Naive thymus-derived CD8-positive, alpha-beta T cell (primary cell): ENCODE results near the gene ZIC2. TPM values are rescaled to one million over a fixed set of nuclear protein-coding genes. Genes with fewer than 3 reads are reported as not detected.

ENCODE experiments used
- ATAC-seq, 2 donors: fragments of 150-1000 bp; cut with Tn5 transposase in 1 of 2; sonication (Bioruptor Pico), chemical (Tn5 transposase) in 1 of 2; 1 replicate in 1 of 2; 2 replicates in 1 of 2; pipeline ENCODE4 v1.10.0; 2021; ENCODE audit warnings: mild to moderate bottlenecking in 2 of 2, moderate library complexity in 2 of 2
- POLR2A ChIA-PET: fragments of 350-600 bp; sonication (Branson Sonifier 250); formaldehyde crosslinking; loops from one replicate; lab custom pipeline; 2021; ENCODE audit warnings: antibody characterized with exemption; lab: Charles Lee
- DNase-seq, 10 donors: peaks; one replicate each; pipeline versions ENCODE4 v3.0.0 to v3.0.0-alpha.2; 2020 to 2022
- H3K27ac Mint-ChIP-seq, 10 donors: one replicate each; pipeline ENCODE4 v1.8.0; 2020 to 2022; ENCODE audit warnings: mild to moderate bottlenecking in 10 of 10, mixed read lengths in 10 of 10, moderate library complexity in 4 of 10, inconsistent platforms in 1 of 10
- H3K27me3 Mint-ChIP-seq, 5 donors: one replicate each; pipeline ENCODE4 v1.8.0; 2021 to 2022; ENCODE audit warnings: mixed read lengths in 5 of 5
- H3K36me3 Mint-ChIP-seq, 3 donors: one replicate each; pipeline ENCODE4 v1.8.0; 2020 to 2022; ENCODE audit warnings: mixed read lengths in 3 of 3, mild to moderate bottlenecking in 2 of 3, inconsistent platforms in 1 of 3
- H3K4me1 Mint-ChIP-seq, 4 donors: one replicate each; pipeline ENCODE4 v1.8.0; 2021 to 2022; ENCODE audit warnings: mixed read lengths in 4 of 4
- H3K4me3 Mint-ChIP-seq, 10 donors: one replicate each; pipeline ENCODE4 v1.8.0; 2020 to 2022; ENCODE audit warnings: mild to moderate bottlenecking in 10 of 10, mixed read lengths in 10 of 10, moderate library complexity in 6 of 10, inconsistent platforms in 1 of 10
- H3K9me3 Mint-ChIP-seq, 9 donors: one replicate each; pipeline ENCODE4 v1.8.0; 2020 to 2022; ENCODE audit warnings: mixed read lengths in 9 of 9, mild to moderate bottlenecking in 3 of 9, inconsistent platforms in 1 of 9, moderate library complexity in 1 of 9
- polyA plus RNA-seq, 3 donors: library from polyadenylated mRNA; unstranded; fragments of 300-500 nt; fragmentation: Illumina TruSeq; gene quantifications; one replicate each; pipeline ENCODE4 v1.2.3, GENCODE V29; 2021
- total RNA-seq, 8 experiments: library from RNA in 2 of 8; stranded (reverse) in 2 of 8; gene quantifications; one replicate each; pipeline ENCODE4 v1.2.3 and lab custom pipeline; 2021 to 2026

The ZIC2 gene
- total and polyA plus RNA-seq, 5 experiments from 2014 or later, result not detected

GRCh38 chr13:99990126-99990977, 8.8 kb downstream of the ZIC2 start:
- peak in 2 of 10 donors; percentile 14 to 27 for DNase-seq
- POLR2A ChIA-PET, result interaction anchor here (0.6 to 2.7 kb wide), 4 partner anchors 10 to 670 kb away, joined by 4 to 9 read pairs (median 6); partner anchors contain the start of gene ZIC2
- Mint-ChIP-seq H3K9me3 (peaks cover 8 to 52% (median 18%) of the 10 kb centered on the region in 9 donors), H3K27me3 (peaks cover 57 to 99% (median 75%) of the 10 kb centered on the region in 5 donors), H3K4me1 (peaks cover 9 to 41% (median 28%) of the 10 kb centered on the region in 4 donors), H3K27ac (peak overlapping the region in 2 of 10 donors; percentile 14 to 71), H3K4me3 (peak overlapping the region; percentile 7 to 62 (median 42)), H3K36me3 (peaks cover 8 to 32% (median 21%) of the 10 kb centered on the region in 3 donors)
- peak; percentile 35 to 47 for ATAC-seq

GRCh38 chr13:99991013-99991827, 9.6 kb downstream of the ZIC2 start:
- POLR2A ChIA-PET, result interaction anchor here (0.6 to 2.7 kb wide), 5 partner anchors 8 to 669 kb away, joined by 3 to 9 read pairs (median 5); partner anchors contain the start of gene ZIC2
- no peak for DNase-seq
- Mint-ChIP-seq H3K4me1 (peaks cover 8 to 36% (median 26%) of the 10 kb centered on the region in 4 donors), H3K27me3 (peaks cover 61 to 100% (median 79%) of the 10 kb centered on the region in 5 donors), H3K4me3 (peak overlapping the region in 3 of 10 donors; percentile 22 to 42 (median 41)), H3K27ac (peak overlapping the region in 1 of 10 donors; percentile 44), H3K36me3 (peaks cover 6 to 36% (median 19%) of the 10 kb centered on the region in 3 donors), H3K9me3 (peaks cover 9 to 56% (median 21%) of the 10 kb centered on the region in 9 donors)
- ATAC-seq, result no peak

- peaks cover 6 to 37% (median 20%) of the 10 kb centered on the region in 3 donors for H3K36me3 Mint-ChIP-seq
- peaks cover 65 to 100% (median 77%) of the 10 kb centered on the region in 5 donors for H3K27me3 Mint-ChIP-seq
- POLR2A ChIA-PET, result interaction anchor here (0.7 to 2.7 kb wide), 5 partner anchors 9 to 336 kb away, joined by 3 to 9 read pairs (median 4); partner anchors contain the start of gene ZIC2
- H3K4me1 Mint-ChIP-seq, result peaks cover 8 to 35% (median 25%) of the 10 kb centered on the region in 4 donors
- H3K9me3 Mint-ChIP-seq, result peaks cover 9 to 52% (median 21%) of the 10 kb centered on the region in 9 donors
- peak overlapping the region in 2 of 10 donors; percentile 22 to 36 for H3K4me3 Mint-ChIP-seq
- ATAC-seq, result no peak
- H3K27ac Mint-ChIP-seq, result peak overlapping the region in 2 of 10 donors; percentile 61 to 79
- peak in 1 of 10 donors; percentile 12 for DNase-seq
Measured at GRCh38 chr13:99991828-99992775, 10.5 kb downstream of the ZIC2 start.

GRCh38 chr13:99992949-99993351, 11.4 kb downstream of the ZIC2 start:
- H3K4me1 Mint-ChIP-seq, result peaks cover 8 to 35% (median 25%) of the 10 kb centered on the region in 4 donors
- H3K36me3 Mint-ChIP-seq, result peaks cover 6 to 35% (median 20%) of the 10 kb centered on the region in 3 donors
- ATAC-seq, result no peak
- H3K9me3 Mint-ChIP-seq, result peaks cover 9 to 47% (median 21%) of the 10 kb centered on the region in 9 donors
- peak overlapping the region in 2 of 10 donors; percentile 4 to 36 for H3K4me3 Mint-ChIP-seq
- POLR2A ChIA-PET, result interaction anchor here (0.6 to 2.7 kb wide), 4 partner anchors 9 to 337 kb away, joined by 3 to 9 read pairs (median 4); partner anchors contain the start of gene ZIC2
- peak overlapping the region in 1 of 10 donors; percentile 56 for H3K27ac Mint-ChIP-seq
- DNase-seq, result no peak
- H3K27me3 Mint-ChIP-seq, result peaks cover 62 to 95% (median 69%) of the 10 kb centered on the region in 5 donors

GRCh38 chr13:99993660-99994637, 12.4 kb downstream of the ZIC2 start:
- peak in 1 of 10 donors; percentile 4 for DNase-seq

GRCh38 chr13:99994638-99995020, 13.0 kb downstream of the ZIC2 start:
- Mint-ChIP-seq H3K4me1 (peaks cover 6 to 26% (median 17%) of the 10 kb centered on the region in 4 donors), H3K9me3 (peaks cover 9 to 49% (median 21%) of the 10 kb centered on the region in 9 donors), H3K4me3 (peak overlapping the region in 1 of 10 donors; percentile 7), H3K27me3 (peaks cover 68 to 95% (median 79%) of the 10 kb centered on the region in 5 donors), H3K27ac (no peak overlapping the region), H3K36me3 (peaks cover 4 to 39% (median 17%) of the 10 kb centered on the region in 3 donors)
- DNase-seq (peak in 1 of 10 donors; percentile 11), ATAC-seq (no peak)
- POLR2A ChIA-PET, result interaction anchor here (0.8 kb wide), 1 partner anchor 11 kb away, joined by 4 read pairs; no protein-coding TSS in a partner anchor

More at GRCh38 chr13:99993660-99994637, 12.4 kb downstream of the ZIC2 start:
- H3K4me1 Mint-ChIP-seq, result peaks cover 7 to 32% (median 23%) of the 10 kb centered on the region in 4 donors
- no peak overlapping the region for H3K4me3 Mint-ChIP-seq
- POLR2A ChIA-PET, result interaction anchor here (0.6 to 0.9 kb wide), 3 partner anchors 8 to 12 kb away, joined by 3 to 5 read pairs (median 4); partner anchors contain the start of gene ZIC2
- no peak for ATAC-seq
- H3K27ac Mint-ChIP-seq, result peak overlapping the region in 2 of 10 donors; percentile 13 to 61
- peaks cover 9 to 52% (median 21%) of the 10 kb centered on the region in 9 donors for H3K9me3 Mint-ChIP-seq
- H3K36me3 Mint-ChIP-seq, result peaks cover 5 to 39% (median 18%) of the 10 kb centered on the region in 3 donors
- peaks cover 64 to 95% (median 73%) of the 10 kb centered on the region in 5 donors for H3K27me3 Mint-ChIP-seq

- DNase-seq, result peak in 1 of 10 donors; percentile 2
- H3K27ac Mint-ChIP-seq, result peak overlapping the region in 1 of 10 donors; percentile 53
- POLR2A ChIA-PET, result no interaction called here
Measured at GRCh38 chr13:99995104-99995588, 13.6 kb downstream of the ZIC2 start.

GRCh38 chr13:99995589-99996380, 14.2 kb downstream of the ZIC2 start:
- Mint-ChIP-seq H3K4me1 (peaks cover 4 to 14% (median 7%) of the 10 kb centered on the region in 4 donors), H3K27ac (peak overlapping the region in 2 of 10 donors; percentile 31 to 62), H3K4me3 (peak overlapping the region in 3 of 10 donors; percentile 18 to 61 (median 37)), H3K36me3 (peaks cover 4 to 39% (median 12%) of the 10 kb centered on the region in 3 donors), H3K9me3 (peaks cover 9 to 46% (median 21%) of the 10 kb centered on the region in 9 donors), H3K27me3 (peaks cover 61 to 95% (median 73%) of the 10 kb centered on the region in 5 donors)
- ATAC-seq (no peak), DNase-seq (peak in 2 of 10 donors; percentile 14 to 32)
- POLR2A ChIA-PET, result interaction anchor here (1.0 to 1.2 kb wide), 2 partner anchors 22 to 338 kb away, joined by 3 to 4 read pairs; no protein-coding TSS in a partner anchor

More at GRCh38 chr13:99995104-99995588, 13.6 kb downstream of the ZIC2 start:
- no peak for ATAC-seq
- peaks cover 9 to 46% (median 21%) of the 10 kb centered on the region in 9 donors for H3K9me3 Mint-ChIP-seq
- peaks cover 66 to 95% (median 78%) of the 10 kb centered on the region in 5 donors for H3K27me3 Mint-ChIP-seq
- H3K4me1 Mint-ChIP-seq, result peaks cover 6 to 20% (median 13%) of the 10 kb centered on the region in 4 donors
- H3K4me3 Mint-ChIP-seq, result peak overlapping the region in 1 of 10 donors; percentile 7
- H3K36me3 Mint-ChIP-seq, result peaks cover 4 to 39% (median 15%) of the 10 kb centered on the region in 3 donors
